B cell (primary cell): ENCODE results near the gene PMPCA. TPM values are rescaled to one million over a fixed set of nuclear protein-coding genes. Genes with fewer than 3 reads are reported as not detected.

Source experiments
- ATAC-seq: fragments of 200-7000 bp; cut with Tn5 transposase; one replicate; pipeline ENCODE4 v1.10.0; 2021; ENCODE audit warnings: low read depth, mild to moderate bottlenecking, moderate number of reproducible peaks, moderate library complexity
- CTCF ChIA-PET: fragments of 350-600 bp; sonication (Branson Sonifier 250); formaldehyde crosslinking; loops from one replicate; lab custom pipeline; 2021; ENCODE audit warnings: antibody characterized with exemption, inconsistent platforms; lab: Charles Lee
- POLR2A ChIA-PET: fragments of 350-600 bp; sonication (Branson Sonifier 250); formaldehyde crosslinking; loops from one replicate; lab custom pipeline; 2021; ENCODE audit warnings: antibody characterized with exemption; lab: Charles Lee
- DNase-seq: peaks from one replicate; pipeline ENCODE4 v3.0.0; 2013
- H2AFZ ChIP-seq: 2 replicates; pipeline ENCODE4 v1.6.1; 2012; ENCODE audit warnings: mild to moderate bottlenecking, low read depth, low read length; ENCODE audit not compliant: insufficient read depth, poor library complexity, severe bottlenecking
- H3K27ac ChIP-seq, 2 donors: 1 replicate in 1 of 2; 2 replicates in 1 of 2; pipeline ENCODE4 v1.5.1; 2012 to 2013; ENCODE audit warnings: low read length in 2 of 2, mild to moderate bottlenecking in 2 of 2, moderate library complexity in 1 of 2
- H3K27me3 ChIP-seq, 4 experiments: fragments of 200-600 bp in 1 of 4; sonication (generic) in 1 of 4; replicated peaks in 1 of 4; 1 replicate in 2 of 4; 2 replicates in 2 of 4; pipeline versions ENCODE4 v1.6.1 to v1.7.0; 2013 to 2016; ENCODE audit warnings: low read length in 3 of 4, mild to moderate bottlenecking in 2 of 4, mixed read lengths in 1 of 4, moderate library complexity in 1 of 4; ENCODE audit not compliant: insufficient read depth in 4 of 4, control insufficient read depth in 3 of 4; ENCODE audit errors: control extremely low read depth in 1 of 4
- H3K36me3 ChIP-seq, 2 experiments: replicated peaks in 1 of 2; 1 replicate in 1 of 2; 2 replicates in 1 of 2; pipeline versions ENCODE4 v1.6.1 to v1.7.1; 2013; ENCODE audit warnings: low read length in 1 of 2; ENCODE audit not compliant: insufficient read depth in 2 of 2, control insufficient read depth in 1 of 2; ENCODE audit errors: control extremely low read depth in 1 of 2, extremely low read depth in 1 of 2
- H3K4me1 ChIP-seq, 2 donors: fragments of 200-600 bp in 1 of 2; sonication (generic) in 1 of 2; 1 replicate in 1 of 2; 2 replicates in 1 of 2; pipeline versions ENCODE4 v1.5.1 to v1.6.1; 2013 to 2017; ENCODE audit warnings: low read length in 2 of 2; ENCODE audit not compliant: control insufficient read depth in 2 of 2, insufficient read depth in 2 of 2
- H3K4me2 ChIP-seq: replicated peaks from 2 replicates; pipeline ENCODE3; 2012; ENCODE audit warnings: mild to moderate bottlenecking, low read depth, low read length; ENCODE audit not compliant: poor library complexity, severe bottlenecking
- H3K4me3 ChIP-seq, 5 experiments: fragments of 200-600 bp in 1 of 5; sonication (generic) in 1 of 5; 1 replicate in 3 of 5; 2 replicates in 2 of 5; pipeline versions ENCODE4 v1.5.1 to v1.7.0; 2011 to 2016; ENCODE audit warnings: low read length in 4 of 5, mild to moderate bottlenecking in 4 of 5, low read depth in 2 of 5, control low read depth in 1 of 5, moderate library complexity in 1 of 5; ENCODE audit not compliant: insufficient read depth in 1 of 5; ENCODE audit errors: control extremely low read depth in 1 of 5, extremely low read depth in 1 of 5
- H3K79me2 ChIP-seq: fragments of 200-600 bp; sonication (generic); one replicate; pipeline ENCODE4 v1.6.0; 2016; ENCODE audit warnings: low read length; ENCODE audit not compliant: control insufficient read depth, insufficient read depth
- H3K9ac ChIP-seq: fragments of 200-600 bp; sonication (generic); 2 replicates; pipeline ENCODE4 v1.6.1; 2017; ENCODE audit warnings: mild to moderate bottlenecking, low read length, moderate library complexity
- H3K9me3 ChIP-seq, 3 donors: one replicate each; pipeline versions ENCODE4 v1.6.1 to v1.7.1; 2013; ENCODE audit warnings: low read length in 2 of 3; ENCODE audit not compliant: control insufficient read depth in 2 of 3, insufficient read depth in 1 of 3; ENCODE audit errors: control extremely low read depth in 1 of 3
- H4K20me1 ChIP-seq: 2 replicates; pipeline ENCODE4 v1.6.0; 2012; ENCODE audit warnings: mild to moderate bottlenecking, low read length; ENCODE audit not compliant: insufficient read depth, control insufficient read depth, poor library complexity, severe bottlenecking
- H3K27ac Mint-ChIP-seq: one replicate; pipeline ENCODE4 v1.8.0; 2021; ENCODE audit warnings: mixed read lengths
- H3K27me3 Mint-ChIP-seq: one replicate; pipeline ENCODE4 v1.8.0; 2021; ENCODE audit warnings: mixed read lengths
- H3K4me1 Mint-ChIP-seq: one replicate; pipeline ENCODE4 v1.8.0; 2021; ENCODE audit warnings: mixed read lengths
- H3K4me3 Mint-ChIP-seq: one replicate; pipeline ENCODE4 v1.8.0; 2021; ENCODE audit warnings: mixed read lengths
- H3K9me3 Mint-ChIP-seq: one replicate; pipeline ENCODE4 v1.8.0; 2022; ENCODE audit warnings: mixed read lengths; ENCODE audit not compliant: insufficient read depth
- EZH2 ChIP-seq: IDR thresholded peaks from 2 replicates; pipeline ENCODE4 v1.6.1; 2012; ENCODE audit warnings: borderline replicate concordance, low read depth, mild to moderate bottlenecking, moderate library complexity, low read length; ENCODE audit not compliant: insufficient read depth, poor library complexity, severe bottlenecking
- WGBS: methylation state at CpG from one replicate; pipeline ENCODE4 v1.1.5; 2013; ENCODE audit warnings: missing lambda C conversion rate; ENCODE audit not compliant: insufficient coverage; 5-methylcytosine and 5-hydroxymethylcytosine counted together
- intact Hi-C: fragments of 100-400 bp; cut with micrococcal nuclease; formaldehyde crosslinking; loops from one replicate; pipeline ENCODE4 v1.10.0; 2022
- polyA plus RNA-seq: library from polyadenylated mRNA; depleted of rRNA; stranded (reverse); fragments of >200 nt; gene quantifications from 2 replicates; pipeline ENCODE4 v1.2.3, GENCODE V29; 2012
- total RNA-seq, 2 donors: library from RNA; stranded (reverse); fragments of 120-200 nt in 1 of 2; gene quantifications; 1 replicate in 1 of 2; 2 replicates in 1 of 2; pipeline versions ENCODE4 v1.2.3 to v1.2.4, GENCODE V29; 2013 to 2022
- TF ChIP-seq, protein P1 (sequence below): fragments of 200-600 bp; IDR thresholded peaks from one replicate; pipeline ENCODE4 v1.8.0; 2022; ENCODE audit warnings: antibody characterized with exemption, mild to moderate bottlenecking

PMPCA gene
- total and polyA plus RNA-seq, 2 donors (not counting 1 experiment from before 2014, with no cell fraction given), result 64.4 to 72.2 TPM

DNA sequence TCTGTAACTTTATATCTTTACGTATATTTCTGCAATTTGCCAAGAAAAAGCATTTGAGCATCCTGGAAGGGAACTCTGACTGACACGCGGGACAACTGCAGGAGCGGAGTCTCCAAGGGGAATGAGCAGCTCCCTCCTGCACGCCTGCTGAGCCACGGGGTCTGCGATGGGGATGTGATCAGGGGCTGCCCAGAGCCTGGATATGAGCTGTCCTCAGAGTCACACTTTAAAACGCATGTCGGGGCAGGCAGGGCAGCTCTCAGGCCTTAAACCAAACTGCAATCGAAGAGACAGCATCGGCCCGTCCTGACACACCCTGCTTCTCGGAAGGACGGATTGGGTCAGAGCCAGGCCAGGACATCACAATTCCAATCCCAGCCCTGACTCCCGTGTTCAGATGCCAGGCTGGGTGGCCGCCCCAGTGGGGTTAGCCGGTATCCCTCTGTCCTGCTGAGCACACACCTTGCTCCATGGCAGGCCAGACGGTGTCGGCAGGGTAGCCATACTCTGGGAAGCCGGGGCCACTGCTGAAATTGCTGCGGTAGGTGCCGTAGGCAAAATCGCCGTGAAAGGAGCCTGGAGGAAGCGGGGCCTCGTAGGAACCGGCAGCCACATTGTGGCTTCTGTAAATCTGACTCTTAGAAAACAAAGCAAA is 55.2 kb downstream of the PMPCA start:
- WGBS, result 98% methylated on average over 27 of the region's 27 CpGs
- TF ChIP-seq EZH2, result no peak
- TF ChIP-seq, protein P1, sequence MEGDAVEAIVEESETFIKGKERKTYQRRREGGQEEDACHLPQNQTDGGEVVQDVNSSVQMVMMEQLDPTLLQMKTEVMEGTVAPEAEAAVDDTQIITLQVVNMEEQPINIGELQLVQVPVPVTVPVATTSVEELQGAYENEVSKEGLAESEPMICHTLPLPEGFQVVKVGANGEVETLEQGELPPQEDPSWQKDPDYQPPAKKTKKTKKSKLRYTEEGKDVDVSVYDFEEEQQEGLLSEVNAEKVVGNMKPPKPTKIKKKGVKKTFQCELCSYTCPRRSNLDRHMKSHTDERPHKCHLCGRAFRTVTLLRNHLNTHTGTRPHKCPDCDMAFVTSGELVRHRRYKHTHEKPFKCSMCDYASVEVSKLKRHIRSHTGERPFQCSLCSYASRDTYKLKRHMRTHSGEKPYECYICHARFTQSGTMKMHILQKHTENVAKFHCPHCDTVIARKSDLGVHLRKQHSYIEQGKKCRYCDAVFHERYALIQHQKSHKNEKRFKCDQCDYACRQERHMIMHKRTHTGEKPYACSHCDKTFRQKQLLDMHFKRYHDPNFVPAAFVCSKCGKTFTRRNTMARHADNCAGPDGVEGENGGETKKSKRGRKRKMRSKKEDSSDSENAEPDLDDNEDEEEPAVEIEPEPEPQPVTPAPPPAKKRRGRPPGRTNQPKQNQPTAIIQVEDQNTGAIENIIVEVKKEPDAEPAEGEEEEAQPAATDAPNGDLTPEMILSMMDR, result no peak
- H3K27me3 ChIP-seq, result no peaks in the 10 kb centered on the region
- H3K4me1 ChIP-seq, result no peaks in the 10 kb centered on the region
- no peak overlapping the region for H2AFZ ChIP-seq
- Mint-ChIP-seq H3K27ac (no peak overlapping the region), H3K4me3 (no peak overlapping the region), H3K9me3 (no peaks in the 10 kb centered on the region), H3K4me1 (no peaks in the 10 kb centered on the region), H3K27me3 (no peaks in the 10 kb centered on the region)
- H3K9ac ChIP-seq, result no peak overlapping the region
- no peaks in the 10 kb centered on the region for H3K9me3 ChIP-seq
- no peak overlapping the region for H3K27ac ChIP-seq
- ATAC-seq (no peak), DNase-seq (no peak)
- CTCF ChIA-PET, result no interaction called here
- H4K20me1 ChIP-seq, result peaks cover 57% of the 10 kb centered on the region
- H3K4me3 ChIP-seq, result no peak overlapping the region
- no peak overlapping the region for H3K4me2 ChIP-seq
- POLR2A ChIA-PET, result no interaction called here
- intact Hi-C loops, result no loop called here
- H3K36me3 ChIP-seq, result peaks cover 2 to 91% of the 10 kb centered on the region in 2 experiments
- peaks cover 88% of the 10 kb centered on the region for H3K79me2 ChIP-seq

DNA sequence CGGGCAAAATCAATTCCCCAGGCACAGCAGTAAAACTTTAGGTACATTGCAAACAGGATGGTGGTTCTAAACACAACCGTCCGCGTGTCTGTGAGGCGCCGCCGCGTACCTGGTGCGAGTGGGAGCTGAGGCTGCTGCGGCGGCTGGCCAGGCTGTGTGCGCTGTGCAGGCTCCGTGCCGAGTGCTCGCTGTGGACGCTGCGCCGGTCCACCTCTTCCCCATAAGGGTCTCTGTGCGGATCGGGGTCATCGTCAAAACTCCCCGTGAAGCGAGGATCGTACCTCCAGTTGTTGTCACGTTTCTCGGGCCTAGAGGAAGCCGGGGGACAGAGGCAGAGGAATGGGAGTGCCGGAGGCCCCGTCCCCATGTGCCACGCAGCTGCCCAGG is 55.7 kb downstream of the PMPCA start:
- DNase-seq (no peak), ATAC-seq (no peak)
- no peaks in the 10 kb centered on the region for H3K4me1 ChIP-seq
- H3K27me3 Mint-ChIP-seq, result no peaks in the 10 kb centered on the region
- no peak overlapping the region for H3K4me2 ChIP-seq
- H3K9ac ChIP-seq, result no peak overlapping the region
- ChIA-PET CTCF (no interaction called here), POLR2A (no interaction called here)
- H3K27ac Mint-ChIP-seq, result no peak overlapping the region
- H3K27me3 ChIP-seq, result no peaks in the 10 kb centered on the region
- TF ChIP-seq, protein P1, result no peak
- TF ChIP-seq EZH2, result no peak
- H3K9me3 Mint-ChIP-seq, result no peaks in the 10 kb centered on the region
- H3K27ac ChIP-seq, result no peak overlapping the region
- H3K79me2 ChIP-seq, result peaks cover 93% of the 10 kb centered on the region
- no peaks in the 10 kb centered on the region for H3K4me1 Mint-ChIP-seq
- H3K4me3 Mint-ChIP-seq, result no peak overlapping the region
- WGBS, result 98% methylated on average over 29 of the region's 30 CpGs
- peaks cover 62% of the 10 kb centered on the region for H4K20me1 ChIP-seq
- H2AFZ ChIP-seq, result no peak overlapping the region
- H3K4me3 ChIP-seq, result no peak overlapping the region
- H3K9me3 ChIP-seq, result no peaks in the 10 kb centered on the region
- intact Hi-C loops, result no loop called here
- H3K36me3 ChIP-seq, result peaks cover 2 to 91% of the 10 kb centered on the region in 2 experiments
